ENCODE results near the gene WDHD1. TPM values are rescaled to one million over a fixed set of nuclear protein-coding genes. Genes with fewer than 3 reads are reported as not detected.
A peak's percentile ranks its signal among the peaks of the same experiment; 100 is the strongest.

Gene WDHD1
- total RNA-seq, 1 donor from 2014 or later, result 19.6 TPM

- no peak overlapping the region for H3K4me3 ChIP-seq (ENCODE audit: low read depth, low read length)
- DNase-seq (ENCODE audit: low read depth), result no peak
- no peak for TF ChIP-seq CTCF (conservative IDR thresholded peaks at IDR 0.05; ENCODE audit: low read depth, low read length)
Observed at GRCh38 chr14:55054098-55054497, 27.2 kb upstream of the WDHD1 start.

- no peak for TF ChIP-seq CTCF (conservative IDR thresholded peaks at IDR 0.05; ENCODE audit: low read depth, low read length)
- H3K4me3 ChIP-seq (ENCODE audit: low read depth, low read length), result peak overlapping the region; percentile 98
- DNase-seq (ENCODE audit: low read depth), result no peak
Observed at GRCh38 chr14:55053500-55053899, 26.6 kb upstream of the WDHD1 start.

- H3K4me3 ChIP-seq (ENCODE audit: low read depth, low read length), result peak overlapping the region; percentile 98
- DNase-seq (ENCODE audit: low read depth), result no peak
- no peak for TF ChIP-seq CTCF (conservative IDR thresholded peaks at IDR 0.05; ENCODE audit: low read depth, low read length)
Observed at GRCh38 chr14:55053018-55053417, 26.1 kb upstream of the WDHD1 start.

- H3K4me3 ChIP-seq (ENCODE audit: low read depth, low read length), result peak overlapping the region; percentile 98
- DNase-seq (ENCODE audit: low read depth), result no peak
- no peak for TF ChIP-seq CTCF (conservative IDR thresholded peaks at IDR 0.05; ENCODE audit: low read depth, low read length)
Observed at GRCh38 chr14:55052269-55052930, 25.5 kb upstream of the WDHD1 start.

- DNase-seq (ENCODE audit: low read depth), result no peak
- H3K4me3 ChIP-seq (ENCODE audit: low read depth, low read length), result peak within 1 kb of the TSS; percentile 98
- TF ChIP-seq CTCF (conservative IDR thresholded peaks at IDR 0.05; ENCODE audit: low read depth, low read length), result peak; percentile 88
Observed at GRCh38 chr14:55051423-55052268, 24.7 kb upstream of the WDHD1 start, which contains the start of gene MAPK1IP1L. MAPK1IP1L (plus strand) TSS chr14:55051647; CDS start chr14:55061684, 10,037 bp downstream.

GRCh38 chr14:55051165-55051422, 24.2 kb upstream of the WDHD1 start:
- DNase-seq (ENCODE audit: low read depth), result no peak
- TF ChIP-seq CTCF (conservative IDR thresholded peaks at IDR 0.05; ENCODE audit: low read depth, low read length), result no peak
- H3K4me3 ChIP-seq (ENCODE audit: low read depth, low read length), result peak overlapping the region; percentile 98

Data from epithelial cell of proximal tubule (primary cell).